ENCODE measurements around the gene DDAH2. TPM values are rescaled to one million over a fixed set of nuclear protein-coding genes. Genes with fewer than 3 reads are reported as not detected.

Gene DDAH2
- total and polyA plus RNA-seq, 10 of the 15 experiments (the other 5 are each of a cell fraction or from before 2014, with no cell fraction given): 0.35 to 9.9 (median 6.2) TPM

DNA sequence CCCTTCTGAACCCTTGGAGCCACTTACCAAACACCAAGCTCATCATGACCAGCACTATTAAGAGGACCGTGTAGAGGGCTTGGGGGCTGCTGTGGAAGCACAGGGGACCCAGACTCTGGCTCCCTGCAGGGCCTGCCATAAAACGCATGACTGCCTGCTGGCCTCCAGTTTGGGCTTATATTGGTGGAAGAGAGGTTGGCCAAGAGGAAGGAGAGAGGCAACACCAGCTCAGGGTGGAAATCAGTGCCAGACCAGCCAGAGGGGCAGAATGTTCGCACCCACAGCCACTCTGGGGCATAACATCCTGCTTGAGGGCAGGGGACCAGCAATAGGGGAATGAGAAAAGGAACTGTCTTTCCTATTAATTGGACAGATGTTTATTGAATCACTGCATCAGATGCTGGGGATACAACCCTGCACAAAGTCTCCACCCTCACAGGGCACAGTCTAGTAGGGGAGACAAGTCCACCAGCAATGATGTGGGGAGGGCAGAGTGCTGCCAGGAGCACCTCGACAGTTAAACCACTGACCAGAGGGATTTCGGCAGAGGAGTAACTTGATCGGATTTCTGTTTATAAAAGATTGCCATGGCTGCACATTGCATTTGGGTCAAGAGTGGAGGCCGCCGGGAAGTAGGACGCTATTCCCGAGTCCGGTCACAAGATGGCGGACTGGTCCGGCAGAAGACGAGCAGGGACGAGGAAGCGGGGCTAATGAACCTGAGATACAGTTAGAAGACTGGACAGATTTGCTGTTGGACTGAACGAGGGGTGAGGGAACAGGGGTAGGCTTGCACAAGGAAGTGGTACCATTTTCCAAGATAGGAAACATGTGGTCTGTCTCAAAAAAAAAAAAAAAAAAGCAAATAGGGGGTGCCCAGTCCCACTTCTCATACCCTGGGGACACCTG, 48.6 kb downstream of the DDAH2 start, which contains the start of gene LY6G5C:
TSS of gene LY6G5C (minus strand) at position 842 of the 909 bp plus-strand sequence. CDS start at position 148, 694 bp downstream.
- RAD21 ChIA-PET (ENCODE audit: unreplicated experiment): interaction anchor here (0.7 to 2.5 kb wide), 10 partner anchors 9 to 242 kb away, joined by 3 to 30 read pairs (median 4); partner anchors contain the start of genes ATP6V1G2, DDAH2 and NEU1
- peak; percentile 94 for FAIRE-seq
- no peak for DNase-seq (ENCODE audit: low read depth, low spot score)
- H3K4me2 ChIP-seq (ENCODE audit: control insufficient read depth, insufficient read depth): peak within 1 kb of the TSS; percentile 87
- no peaks in the 10 kb centered on the region for H3K27me3 ChIP-seq (replicated peaks in 1 of 2; ENCODE audit: control insufficient read depth in 2 of 2, insufficient read depth in 2 of 2, low read length in 1 of 2)
- no peaks in the 10 kb centered on the region for H3K9me3 ChIP-seq (replicated peaks; ENCODE audit: control insufficient read depth, insufficient read depth, low read length)
- no peaks in the 10 kb centered on the region for H3K79me2 ChIP-seq (ENCODE audit: control insufficient read depth, insufficient read depth, low read length)
- no peaks in the 10 kb centered on the region for H3K36me3 ChIP-seq (ENCODE audit: control insufficient read depth in 2 of 2, insufficient read depth in 2 of 2, low read length in 1 of 2)
- peak within 1 kb of the TSS; percentile 79 for H2AFZ ChIP-seq (ENCODE audit: control insufficient read depth, low read depth, low read length)
- peaks cover 6% of the 10 kb centered on the region for H3K4me1 ChIP-seq (ENCODE audit: control insufficient read depth, insufficient read depth, low read length)
- CTCF ChIA-PET: interaction anchor here (0.6 to 2.7 kb wide), 31 partner anchors 8 to 272 kb away, joined by 3 to 16 read pairs (median 3); partner anchors contain the start of genes HSPA1A, HSPA1L and LY6G5B
- H3K27ac ChIP-seq (ENCODE audit: control insufficient read depth, insufficient read depth): peak within 1 kb of the TSS; percentile 15; the same call in 1 of the 2 replicates
- POLR2A ChIA-PET: interaction anchor here (0.6 to 0.7 kb wide), 4 partner anchors 58 to 147 kb away, joined by 3 to 7 read pairs (median 4); partner anchors contain the start of gene HSPA1B
- WGBS (ENCODE audit: insufficient coverage, insufficient replicate concordance, low lambda C conversion rate, missing lambda C conversion rate): 12% methylated on average over 17 of the region's 17 CpGs
- SMC1A ChIA-PET (ENCODE audit: uncharacterized antibody, unreplicated experiment): interaction anchor here (0.7 to 2.5 kb wide), 8 partner anchors 50 to 243 kb away, joined by 3 to 12 read pairs (median 4); partner anchors contain the start of gene MSH5
- H4K20me1 ChIP-seq (ENCODE audit: control insufficient read depth, insufficient read depth): no peaks in the 10 kb centered on the region
- in situ Hi-C loops (cut with MboI) (no loop called here), intact Hi-C loops (cut with micrococcal nuclease; ENCODE audit: unreplicated experiment) (loop anchor here (1.0 to 5.0 kb wide), 4 partner anchors 52 to 183 kb away; no protein-coding TSS in a partner anchor)
- H3K9ac ChIP-seq (ENCODE audit: control insufficient read depth, insufficient read depth, low read length): peak within 1 kb of the TSS; percentile 41
- no TSS peak for BruUV-seq (replicated peaks)
- H3K4me3 ChIP-seq: peak within 1 kb of the TSS; percentile 71
- peak; percentile 83 for ATAC-seq
- TF ChIP-seq, protein P1, sequence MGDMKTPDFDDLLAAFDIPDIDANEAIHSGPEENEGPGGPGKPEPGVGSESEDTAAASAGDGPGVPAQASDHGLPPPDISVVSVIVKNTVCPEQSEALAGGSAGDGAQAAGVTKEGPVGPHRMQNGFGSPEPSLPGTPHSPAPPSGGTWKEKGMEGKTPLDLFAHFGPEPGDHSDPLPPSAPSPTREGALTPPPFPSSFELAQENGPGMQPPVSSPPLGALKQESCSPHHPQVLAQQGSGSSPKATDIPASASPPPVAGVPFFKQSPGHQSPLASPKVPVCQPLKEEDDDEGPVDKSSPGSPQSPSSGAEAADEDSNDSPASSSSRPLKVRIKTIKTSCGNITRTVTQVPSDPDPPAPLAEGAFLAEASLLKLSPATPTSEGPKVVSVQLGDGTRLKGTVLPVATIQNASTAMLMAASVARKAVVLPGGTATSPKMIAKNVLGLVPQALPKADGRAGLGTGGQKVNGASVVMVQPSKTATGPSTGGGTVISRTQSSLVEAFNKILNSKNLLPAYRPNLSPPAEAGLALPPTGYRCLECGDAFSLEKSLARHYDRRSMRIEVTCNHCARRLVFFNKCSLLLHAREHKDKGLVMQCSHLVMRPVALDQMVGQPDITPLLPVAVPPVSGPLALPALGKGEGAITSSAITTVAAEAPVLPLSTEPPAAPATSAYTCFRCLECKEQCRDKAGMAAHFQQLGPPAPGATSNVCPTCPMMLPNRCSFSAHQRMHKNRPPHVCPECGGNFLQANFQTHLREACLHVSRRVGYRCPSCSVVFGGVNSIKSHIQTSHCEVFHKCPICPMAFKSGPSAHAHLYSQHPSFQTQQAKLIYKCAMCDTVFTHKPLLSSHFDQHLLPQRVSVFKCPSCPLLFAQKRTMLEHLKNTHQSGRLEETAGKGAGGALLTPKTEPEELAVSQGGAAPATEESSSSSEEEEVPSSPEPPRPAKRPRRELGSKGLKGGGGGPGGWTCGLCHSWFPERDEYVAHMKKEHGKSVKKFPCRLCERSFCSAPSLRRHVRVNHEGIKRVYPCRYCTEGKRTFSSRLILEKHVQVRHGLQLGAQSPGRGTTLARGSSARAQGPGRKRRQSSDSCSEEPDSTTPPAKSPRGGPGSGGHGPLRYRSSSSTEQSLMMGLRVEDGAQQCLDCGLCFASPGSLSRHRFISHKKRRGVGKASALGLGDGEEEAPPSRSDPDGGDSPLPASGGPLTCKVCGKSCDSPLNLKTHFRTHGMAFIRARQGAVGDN (IDR thresholded peaks at IDR 0.05): no peak
- TF ChIP-seq KLF5 (IDR thresholded peaks at IDR 0.05; ENCODE audit: partially characterized antibody): no peak
- TF ChIP-seq BHLHE40 (IDR thresholded peaks at IDR 0.05; ENCODE audit: borderline replicate concordance in 1 of 2, low read depth in 2 of 2, low read length in 1 of 2): 0 out of 4 replicates have a peak, but pooled peaks of 1 of the 2 experiments have one; percentile 8
- TF ChIP-seq, protein P2, sequence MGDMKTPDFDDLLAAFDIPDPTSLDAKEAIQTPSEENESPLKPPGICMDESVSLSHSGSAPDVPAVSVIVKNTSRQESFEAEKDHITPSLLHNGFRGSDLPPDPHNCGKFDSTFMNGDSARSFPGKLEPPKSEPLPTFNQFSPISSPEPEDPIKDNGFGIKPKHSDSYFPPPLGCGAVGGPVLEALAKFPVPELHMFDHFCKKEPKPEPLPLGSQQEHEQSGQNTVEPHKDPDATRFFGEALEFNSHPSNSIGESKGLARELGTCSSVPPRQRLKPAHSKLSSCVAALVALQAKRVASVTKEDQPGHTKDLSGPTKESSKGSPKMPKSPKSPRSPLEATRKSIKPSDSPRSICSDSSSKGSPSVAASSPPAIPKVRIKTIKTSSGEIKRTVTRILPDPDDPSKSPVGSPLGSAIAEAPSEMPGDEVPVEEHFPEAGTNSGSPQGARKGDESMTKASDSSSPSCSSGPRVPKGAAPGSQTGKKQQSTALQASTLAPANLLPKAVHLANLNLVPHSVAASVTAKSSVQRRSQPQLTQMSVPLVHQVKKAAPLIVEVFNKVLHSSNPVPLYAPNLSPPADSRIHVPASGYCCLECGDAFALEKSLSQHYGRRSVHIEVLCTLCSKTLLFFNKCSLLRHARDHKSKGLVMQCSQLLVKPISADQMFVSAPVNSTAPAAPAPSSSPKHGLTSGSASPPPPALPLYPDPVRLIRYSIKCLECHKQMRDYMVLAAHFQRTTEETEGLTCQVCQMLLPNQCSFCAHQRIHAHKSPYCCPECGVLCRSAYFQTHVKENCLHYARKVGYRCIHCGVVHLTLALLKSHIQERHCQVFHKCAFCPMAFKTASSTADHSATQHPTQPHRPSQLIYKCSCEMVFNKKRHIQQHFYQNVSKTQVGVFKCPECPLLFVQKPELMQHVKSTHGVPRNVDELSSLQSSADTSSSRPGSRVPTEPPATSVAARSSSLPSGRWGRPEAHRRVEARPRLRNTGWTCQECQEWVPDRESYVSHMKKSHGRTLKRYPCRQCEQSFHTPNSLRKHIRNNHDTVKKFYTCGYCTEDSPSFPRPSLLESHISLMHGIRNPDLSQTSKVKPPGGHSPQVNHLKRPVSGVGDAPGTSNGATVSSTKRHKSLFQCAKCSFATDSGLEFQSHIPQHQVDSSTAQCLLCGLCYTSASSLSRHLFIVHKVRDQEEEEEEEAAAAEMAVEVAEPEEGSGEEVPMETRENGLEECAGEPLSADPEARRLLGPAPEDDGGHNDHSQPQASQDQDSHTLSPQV (IDR thresholded peaks at IDR 0.05): 0 out of 2 replicates have a peak, but pooled peaks have one; percentile 27
- TF ChIP-seq MXI1 (IDR thresholded peaks at IDR 0.05; ENCODE audit: low read depth, low read length): 0 out of 2 replicates have a peak, but pooled peaks have one; percentile 24
- peak; percentile 89 for TF ChIP-seq SMC3 (IDR thresholded peaks at IDR 0.05; ENCODE audit: borderline replicate concordance, low read length)
- peak; percentile 21; the same call in 1 of the 2 replicates for TF ChIP-seq SPI1 (IDR thresholded peaks at IDR 0.05; ENCODE audit: borderline replicate concordance, insufficient read depth, low read depth, low read length)
- TF ChIP-seq MEF2B (IDR thresholded peaks at IDR 0.05; ENCODE audit: partially characterized antibody, poor library complexity, severe bottlenecking): no peak
- TF ChIP-seq MEF2A (IDR thresholded peaks at IDR 0.05; ENCODE audit: insufficient read depth, low read depth, low read length): 0 out of 2 replicates have a peak, but pooled peaks have one; percentile 18
- 0 out of 2 replicates have a peak, but pooled peaks have one; percentile 7 for TF ChIP-seq NRF1 (conservative IDR thresholded peaks at IDR 0.05; ENCODE audit: low read depth, low read length)
- peak; percentile 5; the same call in 1 of the 2 replicates for TF ChIP-seq RUNX3 (IDR thresholded peaks at IDR 0.05; ENCODE audit: low read length)
- TF ChIP-seq NBN (IDR thresholded peaks at IDR 0.05): peak; percentile 57; the same call in 1 of the 2 replicates
- TF ChIP-seq YY1 (IDR thresholded peaks at IDR 0.05; ENCODE audit: low read depth, low read length): peak; percentile 88
